Type B pancreatic cell (in vitro differentiated cells): ENCODE measurements around the gene TUBB4B. TPM values are rescaled to one million over a fixed set of nuclear protein-coding genes. Genes with fewer than 3 reads are reported as not detected.

Source experiments
- DNase-seq: peaks from one replicate; pipeline ENCODE4 v3.0.0; 2021; ENCODE audit warnings: mixed read lengths; ENCODE audit not compliant: unreplicated experiment; ENCODE audit errors: extremely low spot score
- H3K27ac Mint-ChIP-seq: 2 replicates; pipeline ENCODE4 v1.8.0; 2021; ENCODE audit warnings: mild to moderate bottlenecking, mixed read lengths
- H3K27me3 Mint-ChIP-seq: 2 replicates; pipeline ENCODE4 v1.8.0; 2021; ENCODE audit warnings: mixed read lengths
- H3K36me3 Mint-ChIP-seq: 2 replicates; pipeline ENCODE4 v1.8.0; 2021; ENCODE audit warnings: mixed read lengths
- H3K4me1 Mint-ChIP-seq: one replicate; pipeline ENCODE4 v1.8.0; 2021; ENCODE audit warnings: mixed read lengths; ENCODE audit not compliant: unreplicated experiment
- H3K4me3 Mint-ChIP-seq: 2 replicates; pipeline ENCODE4 v1.8.0; 2021; ENCODE audit warnings: mild to moderate bottlenecking, mixed read lengths
- H3K9me3 Mint-ChIP-seq: 2 replicates; pipeline ENCODE4 v1.8.0; 2021; ENCODE audit warnings: mixed read lengths
- total RNA-seq: library from RNA; stranded (reverse); gene quantifications from 2 replicates; pipeline ENCODE4 v1.2.1, GENCODE V29; 2021; ENCODE audit warnings: low replicate concordance
- TF ChIP-seq, protein P1 (sequence below): fragments of 200-600 bp; sonication (generic); conservative IDR thresholded peaks from 2 replicates; pipeline ENCODE4 v1.5.0; 2021; ENCODE audit warnings: antibody characterized with exemption, mild to moderate bottlenecking

The TUBB4B gene
- total RNA-seq, 1 donor from 2014 or later = 326 TPM

DNA sequence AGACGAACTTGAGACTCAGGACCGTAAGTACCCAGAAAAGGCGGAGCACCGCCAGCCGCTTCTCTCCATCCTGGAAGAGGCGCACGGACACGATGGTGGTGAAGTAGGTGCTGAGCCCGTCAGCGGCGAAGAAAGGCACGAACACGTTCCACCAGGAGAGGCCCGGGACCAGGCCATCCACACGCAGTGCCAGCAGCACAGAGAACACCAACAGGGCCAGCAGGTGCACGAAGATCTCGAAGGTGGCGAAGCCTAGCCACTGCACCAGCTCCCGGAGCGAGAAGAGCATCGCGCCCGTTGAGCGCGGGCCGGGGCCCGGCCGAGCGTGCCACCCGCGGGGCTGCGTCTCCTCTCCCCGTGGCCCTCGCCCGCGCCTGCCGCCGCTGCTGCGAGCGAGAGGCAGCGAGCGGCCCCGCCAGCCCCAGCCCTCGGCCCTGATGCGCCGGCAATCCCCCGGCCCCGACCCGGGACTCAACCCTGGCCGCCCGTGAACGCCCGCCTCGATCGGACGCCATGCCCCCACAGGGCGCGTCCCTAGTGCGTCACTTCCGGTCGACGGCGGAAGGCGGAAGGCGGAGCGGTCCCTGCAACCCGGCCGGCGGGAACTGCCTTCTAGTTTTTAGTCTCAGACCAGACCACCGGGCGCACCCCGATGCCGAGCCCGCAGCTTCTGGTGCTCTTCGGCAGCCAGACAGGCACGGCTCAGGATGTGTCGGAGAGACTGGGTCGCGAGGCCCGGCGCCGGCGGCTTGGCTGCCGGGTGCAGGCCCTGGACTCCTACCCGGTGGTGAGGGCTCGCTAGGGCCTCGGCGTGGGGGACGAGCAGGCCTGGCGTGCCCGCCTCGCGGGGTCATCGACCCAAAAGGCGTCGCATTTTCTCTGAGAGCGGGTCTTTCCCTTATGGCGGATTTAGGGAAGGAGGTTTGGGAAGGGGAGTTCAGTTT is 35.7 kb upstream of the TUBB4B start, which contains the start of the genes NDOR1 and TMEM203:
TSS of gene NDOR1 (plus strand) at position 575 of the 944 bp plus-strand sequence. CDS start at position 653, 78 bp downstream.
TSS of gene TMEM203 (minus strand) at position 523 of the 944 bp plus-strand sequence. CDS start at position 289, 234 bp downstream.
- Mint-ChIP-seq H3K9me3 (no peaks in the 10 kb centered on the region), H3K4me3 (peak within 1 kb of the TSS; percentile 94), H3K4me1 (peaks cover 27% of the 10 kb centered on the region), H3K27me3 (no peaks in the 10 kb centered on the region), H3K27ac (peak within 1 kb of the TSS; percentile 91), H3K36me3 (peaks cover 6% of the 10 kb centered on the region)
- TF ChIP-seq, protein P1, sequence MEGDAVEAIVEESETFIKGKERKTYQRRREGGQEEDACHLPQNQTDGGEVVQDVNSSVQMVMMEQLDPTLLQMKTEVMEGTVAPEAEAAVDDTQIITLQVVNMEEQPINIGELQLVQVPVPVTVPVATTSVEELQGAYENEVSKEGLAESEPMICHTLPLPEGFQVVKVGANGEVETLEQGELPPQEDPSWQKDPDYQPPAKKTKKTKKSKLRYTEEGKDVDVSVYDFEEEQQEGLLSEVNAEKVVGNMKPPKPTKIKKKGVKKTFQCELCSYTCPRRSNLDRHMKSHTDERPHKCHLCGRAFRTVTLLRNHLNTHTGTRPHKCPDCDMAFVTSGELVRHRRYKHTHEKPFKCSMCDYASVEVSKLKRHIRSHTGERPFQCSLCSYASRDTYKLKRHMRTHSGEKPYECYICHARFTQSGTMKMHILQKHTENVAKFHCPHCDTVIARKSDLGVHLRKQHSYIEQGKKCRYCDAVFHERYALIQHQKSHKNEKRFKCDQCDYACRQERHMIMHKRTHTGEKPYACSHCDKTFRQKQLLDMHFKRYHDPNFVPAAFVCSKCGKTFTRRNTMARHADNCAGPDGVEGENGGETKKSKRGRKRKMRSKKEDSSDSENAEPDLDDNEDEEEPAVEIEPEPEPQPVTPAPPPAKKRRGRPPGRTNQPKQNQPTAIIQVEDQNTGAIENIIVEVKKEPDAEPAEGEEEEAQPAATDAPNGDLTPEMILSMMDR = no peak
- peak; percentile 93 for DNase-seq

DNA sequence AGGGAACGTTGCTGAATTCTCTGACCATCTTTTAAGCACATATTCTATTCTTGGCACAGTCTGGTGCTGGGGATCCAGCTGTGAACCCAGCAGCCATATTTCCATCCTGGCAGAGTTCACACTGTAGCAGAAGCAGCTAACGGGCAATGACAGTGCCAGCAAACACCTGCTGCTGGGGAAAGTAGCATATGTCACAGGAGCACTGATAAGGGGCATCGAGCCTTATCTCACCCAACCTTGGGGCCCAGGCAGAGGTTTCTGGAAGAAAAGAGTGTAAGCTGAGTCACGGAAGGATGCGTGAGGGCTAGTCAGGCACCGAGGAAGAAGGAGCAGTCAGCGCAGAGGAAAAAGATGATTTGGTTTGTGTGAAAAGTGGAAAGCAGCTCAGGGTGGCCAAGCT is 34.5 kb upstream of the TUBB4B start:
- H3K27me3 Mint-ChIP-seq = no peaks in the 10 kb centered on the region
- peak overlapping the region; percentile 86 for H3K27ac Mint-ChIP-seq
- no peaks in the 10 kb centered on the region for H3K9me3 Mint-ChIP-seq
- H3K4me3 Mint-ChIP-seq = peak overlapping the region; percentile 94
- peaks cover 6% of the 10 kb centered on the region for H3K36me3 Mint-ChIP-seq
- TF ChIP-seq, protein P1 = no peak
- peaks cover 24% of the 10 kb centered on the region for H3K4me1 Mint-ChIP-seq
- no peak for DNase-seq

DNA sequence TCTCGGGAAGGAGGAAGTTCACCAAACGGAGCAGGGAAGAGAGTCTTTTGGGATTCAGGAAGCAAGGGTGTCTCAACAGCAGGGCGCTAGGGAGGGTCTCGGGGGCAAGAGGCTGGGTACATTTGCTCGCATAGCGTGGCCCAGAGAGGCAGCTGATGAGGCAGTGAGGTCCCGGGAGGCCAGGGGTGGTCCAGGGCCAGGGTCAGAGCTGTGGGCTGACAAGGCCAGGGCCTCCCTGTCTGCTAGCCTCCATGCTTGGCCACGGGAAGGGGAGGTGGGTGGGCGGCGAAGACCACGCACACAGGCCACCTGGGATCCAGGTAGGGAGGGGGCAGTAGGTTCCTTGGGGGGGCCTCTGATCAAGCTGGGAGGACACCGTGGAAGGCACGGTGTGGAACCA is 29.6 kb upstream of the TUBB4B start:
- no peak for DNase-seq
- peaks cover 6% of the 10 kb centered on the region for H3K36me3 Mint-ChIP-seq
- TF ChIP-seq, protein P1 = no peak
- H3K9me3 Mint-ChIP-seq = no peaks in the 10 kb centered on the region
- no peak overlapping the region for H3K27ac Mint-ChIP-seq
- no peaks in the 10 kb centered on the region for H3K27me3 Mint-ChIP-seq
- H3K4me3 Mint-ChIP-seq = no peak overlapping the region
- H3K4me1 Mint-ChIP-seq = peaks cover 7% of the 10 kb centered on the region

DNA sequence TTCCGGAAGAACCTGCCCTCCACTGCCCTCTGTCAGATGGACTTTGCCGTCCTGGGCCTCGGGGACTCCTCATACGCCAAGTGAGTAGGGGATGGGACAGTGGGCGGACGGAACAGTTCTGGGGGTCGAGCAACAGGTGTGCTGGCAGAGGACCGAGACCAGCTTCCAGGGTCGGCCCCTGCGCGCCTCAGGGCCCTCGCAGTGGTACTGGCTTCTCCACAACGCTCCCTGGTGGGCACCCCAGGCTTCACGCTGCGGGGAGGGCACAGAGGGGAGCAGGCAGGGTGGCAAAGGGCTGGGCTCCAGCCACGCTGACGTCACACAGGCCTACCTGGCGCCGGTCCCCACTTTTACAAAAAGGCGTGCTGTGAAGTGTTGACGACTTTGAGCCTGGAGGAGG is 28.6 kb upstream of the TUBB4B start:
- Mint-ChIP-seq H3K9me3 (no peaks in the 10 kb centered on the region), H3K27ac (no peak overlapping the region), H3K4me1 (peaks cover 4% of the 10 kb centered on the region), H3K36me3 (peaks cover 2% of the 10 kb centered on the region), H3K27me3 (no peaks in the 10 kb centered on the region), H3K4me3 (no peak overlapping the region)
- DNase-seq = no peak
- TF ChIP-seq, protein P1 = no peak

DNA sequence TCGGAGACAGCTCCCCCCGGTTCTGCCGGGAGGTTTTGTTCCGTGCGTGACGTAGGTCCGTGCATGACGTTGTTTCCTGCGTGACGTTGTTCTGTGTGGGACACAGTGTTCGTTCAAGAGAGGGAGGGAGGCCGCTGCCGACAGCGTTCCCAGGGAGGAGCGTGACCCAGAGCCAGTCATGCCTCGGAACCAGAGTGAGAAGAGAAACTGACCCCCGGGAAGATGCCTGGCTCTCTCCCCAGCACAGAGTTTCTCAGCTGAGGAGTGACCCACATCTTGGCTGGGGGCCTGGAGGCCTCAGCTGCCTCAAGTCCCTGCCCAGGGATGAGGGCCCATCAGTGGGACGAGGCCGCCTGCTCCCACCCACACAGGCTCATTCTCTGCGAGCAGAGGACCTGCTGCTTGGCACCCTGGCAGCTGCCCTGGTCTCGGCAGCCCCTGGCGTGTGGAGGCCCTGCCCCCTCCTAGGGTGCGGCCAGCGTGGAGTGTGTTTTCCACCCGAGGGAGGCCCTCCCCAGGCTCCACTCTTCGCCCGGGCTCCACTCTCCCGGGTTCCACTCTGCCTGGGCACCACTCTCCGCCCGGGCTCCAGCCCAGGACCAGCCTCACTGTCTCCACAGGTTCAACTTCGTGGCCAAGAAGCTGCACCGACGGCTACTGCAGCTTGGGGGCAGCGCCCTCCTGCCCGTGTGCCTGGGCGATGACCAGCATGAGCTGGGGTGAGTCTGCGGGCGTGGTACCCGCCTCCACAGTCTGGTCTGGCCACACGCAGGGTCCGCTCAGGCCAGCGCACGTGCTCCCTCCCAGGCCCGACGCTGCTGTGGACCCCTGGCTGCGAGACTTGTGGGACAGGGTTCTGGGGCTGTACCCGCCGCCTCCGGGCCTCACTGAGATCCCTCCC is 27.7 kb upstream of the TUBB4B start:
- H3K27me3 Mint-ChIP-seq = no peaks in the 10 kb centered on the region
- no peak overlapping the region for H3K27ac Mint-ChIP-seq
- H3K9me3 Mint-ChIP-seq = no peaks in the 10 kb centered on the region
- no peaks in the 10 kb centered on the region for H3K36me3 Mint-ChIP-seq
- TF ChIP-seq, protein P1 = no peak
- DNase-seq = no peak
- H3K4me3 Mint-ChIP-seq = no peak overlapping the region
- H3K4me1 Mint-ChIP-seq = peaks cover 3% of the 10 kb centered on the region
